Measurements from ENCODE around the gene NME5. TPM values are rescaled to one million over a fixed set of nuclear protein-coding genes. Genes with fewer than 3 reads are reported as not detected.

The NME5 gene
- total and polyA plus RNA-seq, 2 of the 8 experiments (the other 6 are each of a cell fraction or from before 2014, with no cell fraction given): 0.48 to 0.89 TPM

- TF ChIP-seq USF2 (IDR thresholded peaks at IDR 0.05; ENCODE audit: low read length) (no peak), CBX8 (IDR thresholded peaks at IDR 0.05; ENCODE audit: borderline replicate concordance, low read depth, low read length) (no peak), ASH2L (IDR thresholded peaks at IDR 0.05; ENCODE audit: low read length) (no peak)
Measured at GRCh38 chr5:138093036-138093435, 46.2 kb downstream of the NME5 start (continued).

Measured in H1 (cell line).